HepG2 (cell line): ENCODE measurements around the gene MASP1. TPM values are rescaled to one million over a fixed set of nuclear protein-coding genes. Genes with fewer than 3 reads are reported as not detected.

ENCODE experiments used
- ATAC-seq: fragments of 200-7000 bp; cut with Tn5 transposase; 3 replicates; pipeline ENCODE4 v1.9.1; 2020; ENCODE audit warnings: mild to moderate bottlenecking, moderate library complexity
- BruUV-seq: library from RNA; stranded (reverse); fragments of 400-500 nt; replicated peaks from 2 replicates; lab custom pipeline; 2021; lab: Mats Ljungman, UMichigan
- CTCF ChIA-PET: fragments of 300-600 bp; formaldehyde crosslinking; extraction: SDS; loops from one replicate; lab custom pipeline; 2021; ENCODE audit warnings: low total read pairs, inconsistent platforms, low intra/inter-chr PET ratio; lab: Yijun Ruan, JAX
- POLR2A ChIA-PET: fragments of 350-600 bp; sonication (Branson Sonifier 250); formaldehyde crosslinking; loops from one replicate; lab custom pipeline; 2020; ENCODE audit warnings: antibody characterized with exemption, inconsistent platforms; lab: Yijun Ruan, JAX
- DNase-seq: peaks from one replicate; pipeline ENCODE4 v3.0.0-alpha.2; 2015; ENCODE audit warnings: low spot score
- FAIRE-seq: peaks from 3 replicates; lab custom pipeline; 2011; peaks lifted over from hg19 to GRCh38; lab: Jason Lieb, UNC
- H2AFZ ChIP-seq: one replicate; pipeline ENCODE4 v1.6.1; 2011; ENCODE audit warnings: low read length, inconsistent platforms
- H3K27ac ChIP-seq: fragments of 300-600 bp; 3 replicates; pipeline ENCODE4 v1.8.0; 2011; ENCODE audit warnings: mixed run types, mild to moderate bottlenecking, mixed read lengths, low read length, inconsistent platforms; ENCODE audit not compliant: insufficient read depth; ENCODE audit errors: extremely low read length
- H3K27me3 ChIP-seq, 2 experiments: fragments of 200-600 bp in 1 of 2; 2 replicates in 1 of 2; 3 replicates in 1 of 2; pipeline versions ENCODE4 v1.6.0 to v1.8.0; 2011; ENCODE audit warnings: low read length in 2 of 2, mild to moderate bottlenecking in 2 of 2, moderate library complexity in 2 of 2, inconsistent platforms in 1 of 2; ENCODE audit not compliant: insufficient read depth in 2 of 2, control insufficient read depth in 1 of 2
- H3K36me3 ChIP-seq, 2 experiments: fragments of 200-600 bp in 1 of 2; replicated peaks in 1 of 2; 2 replicates in 1 of 2; 3 replicates in 1 of 2; pipeline versions ENCODE4 v1.5.1 to v1.8.0; 2011; ENCODE audit warnings: low read length in 2 of 2, inconsistent platforms in 1 of 2; ENCODE audit not compliant: insufficient read depth in 2 of 2, control insufficient read depth in 1 of 2
- H3K4me1 ChIP-seq: 2 replicates; pipeline ENCODE4 v1.5.1; 2012; ENCODE audit warnings: low read length, inconsistent platforms; ENCODE audit not compliant: insufficient read depth
- H3K4me2 ChIP-seq: 2 replicates; pipeline ENCODE4 v1.6.0; 2011; ENCODE audit warnings: low read depth, low read length, inconsistent platforms
- H3K4me3 ChIP-seq, 3 experiments: fragments of 200-600 bp in 1 of 3; sonication (generic), shearing (Covaris generic) in 1 of 3; replicated peaks in 1 of 3; 2 replicates each; pipeline ENCODE4 v1.5.1; 2011 to 2016; ENCODE audit warnings: low read length in 3 of 3, inconsistent platforms in 2 of 3, low read depth in 2 of 3, mild to moderate bottlenecking in 2 of 3, control low read depth in 1 of 3, mixed read lengths in 1 of 3; ENCODE audit not compliant: insufficient read depth in 1 of 3
- H3K79me2 ChIP-seq: one replicate; pipeline ENCODE4 v1.6.1; 2011; ENCODE audit warnings: low read length, inconsistent platforms; ENCODE audit not compliant: insufficient read depth
- H3K9ac ChIP-seq: 2 replicates; pipeline ENCODE4 v1.6.0; 2011; ENCODE audit warnings: mild to moderate bottlenecking, low read depth, low read length, inconsistent platforms; ENCODE audit not compliant: insufficient read depth
- H3K9me3 ChIP-seq: 2 replicates; pipeline ENCODE4 v1.5.1; 2012; ENCODE audit warnings: mild to moderate bottlenecking, low read length
- H4K20me1 ChIP-seq: 2 replicates; pipeline ENCODE4 v1.6.0; 2011; ENCODE audit warnings: inconsistent platforms, mild to moderate bottlenecking, low read length, moderate library complexity; ENCODE audit not compliant: insufficient read depth
- CTCF ChIP-seq: sonication (generic); formaldehyde crosslinking; IDR thresholded peaks from 2 replicates; pipeline ENCODE4 v1.5.0; 2020; ENCODE audit warnings: mild to moderate bottlenecking, missing genetic modification reagents, moderate library complexity
- HOXA3 ChIP-seq: sonication (generic); formaldehyde crosslinking; IDR thresholded peaks from 2 replicates; pipeline ENCODE4 v1.5.0; 2020; ENCODE audit warnings: missing genetic modification reagents
- KDM4B ChIP-seq: sonication (generic); formaldehyde crosslinking; IDR thresholded peaks from 2 replicates; pipeline ENCODE4 v1.4.0; 2020; ENCODE audit warnings: missing genetic modification reagents
- NR1H2 ChIP-seq: sonication (generic); formaldehyde crosslinking; IDR thresholded peaks from 2 replicates; pipeline ENCODE4 v1.8.1; 2022; ENCODE audit warnings: low read depth, missing genetic modification reagents, borderline replicate concordance
- PAF1 ChIP-seq: IDR thresholded peaks from 2 replicates; pipeline ENCODE4 v1.6.1; 2016; ENCODE audit warnings: missing genetic modification reagents, missing compliant biosample characterization
- STAG1 ChIP-seq: sonication (generic); formaldehyde crosslinking; IDR thresholded peaks from 2 replicates; pipeline ENCODE4 v1.4.0; 2020; ENCODE audit warnings: missing genetic modification reagents
- TSC22D2 ChIP-seq: sonication (generic); formaldehyde crosslinking; IDR thresholded peaks from 2 replicates; pipeline ENCODE4 v1.5.1; 2020; ENCODE audit warnings: missing genetic modification reagents, mild to moderate bottlenecking, borderline replicate concordance
- ZNF274 ChIP-seq: sonication (generic); formaldehyde crosslinking; IDR thresholded peaks from 2 replicates; pipeline ENCODE4 v1.5.1; 2020; ENCODE audit warnings: mild to moderate bottlenecking, missing genetic modification reagents
- ZNF276 ChIP-seq: sonication (generic); formaldehyde crosslinking; IDR thresholded peaks from 2 replicates; pipeline ENCODE4 v1.4.0; 2020; ENCODE audit warnings: mild to moderate bottlenecking, low read depth, missing genetic modification reagents
- ZNF432 ChIP-seq: sonication (generic); formaldehyde crosslinking; IDR thresholded peaks from 2 replicates; pipeline ENCODE4 v1.5.0; 2020; ENCODE audit warnings: missing genetic modification reagents, mild to moderate bottlenecking, borderline replicate concordance
- ZNF574 ChIP-seq: sonication (generic); formaldehyde crosslinking; IDR thresholded peaks from 2 replicates; pipeline ENCODE4 v1.4.0; 2020; ENCODE audit warnings: missing genetic modification reagents
- ZNF720 ChIP-seq: sonication (generic); formaldehyde crosslinking; IDR thresholded peaks from 2 replicates; pipeline ENCODE4 v1.4.0; 2020; ENCODE audit warnings: missing genetic modification reagents
- ZSCAN22 ChIP-seq: sonication (generic); formaldehyde crosslinking; IDR thresholded peaks from 2 replicates; pipeline ENCODE4 v1.4.0; 2020; ENCODE audit warnings: mild to moderate bottlenecking, missing genetic modification reagents
- WGBS: methylation state at CpG from one replicate; pipeline ENCODE4 v1.1.6; 2017; ENCODE audit warnings: low lambda C conversion rate; 5-methylcytosine and 5-hydroxymethylcytosine counted together
- in situ Hi-C: cut with HindIII; loops from 2 replicates; pipeline ENCODE4 v1.10.0; 2017; ENCODE audit warnings: low pct_unique_long_range_greater_than_20kb; ENCODE audit not compliant: extremely low pct_ligation_motif_present
- intact Hi-C: fragments of 100-400 bp; cut with micrococcal nuclease; formaldehyde crosslinking; loops from one replicate; pipeline ENCODE4 v1.10.0; 2022; ENCODE audit not compliant: unreplicated experiment
- polyA plus RNA-seq, 8 experiments: library from polyadenylated mRNA; depleted of rRNA in 3 of 8; stranded (reverse) in 7 of 8; unstranded in 1 of 8; fragments of >200 nt; fragmentation: Illumina TruSeq in 4 of 8; extraction: Trizol in 4 of 8; gene quantifications; 2 replicates each; pipeline versions ENCODE4 v1.2.1 to v1.2.3, GENCODE V29; 2011 to 2016; ENCODE audit warnings: low read depth in 4 of 8, missing spikeins in 1 of 8, mixed read lengths in 1 of 8; ENCODE audit not compliant: insufficient read depth in 1 of 8
- total RNA-seq, 5 experiments: library from RNA; depleted of rRNA; stranded (reverse); fragments of >200 nt; fragmentation: Illumina TruSeq; extraction: Trizol; gene quantifications; 2 replicates each; pipeline ENCODE4 v1.2.3, GENCODE V29; 2016; ENCODE audit warnings: low read depth in 1 of 5

Gene MASP1
- total and polyA plus RNA-seq, 2 of the 13 experiments (the other 11 are each of a cell fraction or from before 2014, with no cell fraction given): 10.8 to 56.0 TPM

GRCh38 chr3:187296058-187296457 is 4.5 kb upstream of the MASP1 start (continued):
- TF ChIP-seq ZNF274 (CRISPR knock-in tag): no peak
- TF ChIP-seq KDM4B: no peak
- TF ChIP-seq ZNF276 (CRISPR knock-in tag): no peak
- TF ChIP-seq ZNF720: no peak
- no peak for TF ChIP-seq ZNF574 (CRISPR knock-in tag)

GRCh38 chr3:187295316-187296034 is 3.9 kb upstream of the MASP1 start:
- ChIA-PET CTCF (interaction anchor here (1.6 kb wide), 1 partner anchor 75 kb away, joined by 7 read pairs; no protein-coding TSS in a partner anchor), POLR2A (no interaction called here)
- Histone ChIP-seq H3K9ac (no peak overlapping the region), H3K27ac (no peak overlapping the region), H4K20me1 (no peaks in the 10 kb centered on the region), H3K27me3 (peaks cover 2 to 7% of the 10 kb centered on the region in 2 experiments; a peak in 3 of 5 replicates), H3K9me3 (no peaks in the 10 kb centered on the region), H3K4me1 (peaks cover 16% of the 10 kb centered on the region), H3K4me2 (no peak overlapping the region), H3K36me3 (no peaks in the 10 kb centered on the region), H2AFZ (no peak overlapping the region), H3K79me2 (no peaks in the 10 kb centered on the region), H3K4me3 (no peak overlapping the region)
- in situ Hi-C loops: no loop called here
- BruUV-seq: no TSS peak
- 12% methylated on average over 6 of the region's 6 CpGs for WGBS
- ATAC-seq: no peak
- FAIRE-seq: peak; percentile 50
- TF ChIP-seq HOXA3 (CRISPR knock-in tag) (no peak), TSC22D2 (CRISPR knock-in tag) (no peak), CTCF (peak; percentile 63), STAG1 (CRISPR knock-in tag) (peak; percentile 61), NR1H2 (CRISPR knock-in tag) (no peak), ZSCAN22 (CRISPR knock-in tag) (no peak), ZNF432 (no peak), PAF1 (CRISPR knock-in tag) (no peak)
- DNase-seq: no peak
- intact Hi-C loops: no loop called here
